HEK293 (cell line): Measurements from ENCODE around the gene VANGL2.

Experiments
- CTCF ChIA-PET: fragments of 350-600 bp; formaldehyde crosslinking; extraction: SDS; loops from one replicate; lab custom pipeline; 2021; ENCODE audit warnings: antibody characterized with exemption; lab: Yijun Ruan, JAX
- POLR2A ChIA-PET: fragments of 300-600 bp; formaldehyde crosslinking; extraction: SDS; loops from one replicate; lab custom pipeline; 2020; ENCODE audit warnings: antibody characterized with exemption, inconsistent platforms; lab: Yijun Ruan, JAX
- H3K27ac ChIP-seq: fragments of 200-500 bp; sonication (Bioruptor generic); 2 replicates; pipeline ENCODE4 v1.5.1; 2014; ENCODE audit warnings: low read depth, low read length, control low read depth, inconsistent platforms; ENCODE audit errors: extremely low read depth
- H3K36me3 ChIP-seq, 2 experiments: fragments of 200-500 bp in 1 of 2; sonication (Bioruptor generic) in 1 of 2; 1 replicate in 1 of 2; 2 replicates in 1 of 2; pipeline ENCODE4 v1.5.1; 2014 to 2017; ENCODE audit warnings: inconsistent platforms in 2 of 2, low read length in 2 of 2; ENCODE audit not compliant: control insufficient read depth in 2 of 2, insufficient read depth in 1 of 2
- H3K4me1 ChIP-seq: fragments of 200-500 bp; sonication (Bioruptor generic); 2 replicates; pipeline ENCODE4 v1.5.1; 2014; ENCODE audit warnings: mild to moderate bottlenecking, low read length, inconsistent platforms; ENCODE audit not compliant: control insufficient read depth, insufficient read depth
- H3K4me3 ChIP-seq: 2 replicates; pipeline ENCODE4 v1.5.1; 2011; ENCODE audit warnings: low read depth, mild to moderate bottlenecking, control low read depth, low read length, moderate library complexity
- H3K9me3 ChIP-seq: fragments of 200-500 bp; sonication (Bioruptor generic); 2 replicates; pipeline ENCODE4 v1.5.1; 2014; ENCODE audit warnings: low read depth, low read length, inconsistent platforms; ENCODE audit not compliant: control insufficient read depth, insufficient read depth
- CTCF ChIP-seq: fragments of 450-650 bp; formaldehyde crosslinking; IDR thresholded peaks from 2 replicates; pipeline ENCODE4 v1.5.1; 2016; ENCODE audit warnings: missing biosample characterization, missing genetic modification characterization
- GLIS1 ChIP-seq: fragments of 450-650 bp; formaldehyde crosslinking; IDR thresholded peaks from 2 replicates; pipeline ENCODE4 v1.5.1; 2016; ENCODE audit warnings: missing biosample characterization, missing genetic modification characterization
- HIC1 ChIP-seq: fragments of 450-650 bp; formaldehyde crosslinking; IDR thresholded peaks from 2 replicates; pipeline ENCODE4 v1.5.1; 2016; ENCODE audit warnings: missing biosample characterization, missing genetic modification characterization
- KLF1 ChIP-seq: fragments of 450-650 bp; formaldehyde crosslinking; IDR thresholded peaks from 2 replicates; pipeline ENCODE4 v1.5.1; 2016; ENCODE audit warnings: missing biosample characterization, missing genetic modification characterization
- REPIN1 ChIP-seq: fragments of 450-650 bp; formaldehyde crosslinking; IDR thresholded peaks from 2 replicates; pipeline ENCODE4 v1.5.1; 2017; ENCODE audit warnings: missing biosample characterization, missing genetic modification characterization, low read depth
- ZBTB1 ChIP-seq: fragments of 450-650 bp; formaldehyde crosslinking; IDR thresholded peaks from 2 replicates; pipeline ENCODE4 v1.5.1; 2016; ENCODE audit warnings: missing biosample characterization, missing genetic modification characterization
- ZFP3 ChIP-seq: fragments of 450-650 bp; formaldehyde crosslinking; IDR thresholded peaks from 2 replicates; pipeline ENCODE4 v1.5.1; 2016; ENCODE audit warnings: low read depth, missing biosample characterization, missing genetic modification characterization
- ZFP37 ChIP-seq: fragments of 450-650 bp; formaldehyde crosslinking; IDR thresholded peaks from 2 replicates; pipeline ENCODE4 v1.5.1; 2016; ENCODE audit warnings: missing biosample characterization, missing genetic modification characterization
- ZFP69B ChIP-seq: fragments of 450-650 bp; formaldehyde crosslinking; IDR thresholded peaks from 2 replicates; pipeline ENCODE4 v1.5.1; 2016; ENCODE audit warnings: missing biosample characterization, missing genetic modification characterization
- ZIC2 ChIP-seq: fragments of 450-650 bp; formaldehyde crosslinking; IDR thresholded peaks from 2 replicates; pipeline ENCODE4 v1.5.1; 2016; ENCODE audit warnings: missing biosample characterization, missing genetic modification characterization
- ZNF175 ChIP-seq: fragments of 450-650 bp; formaldehyde crosslinking; IDR thresholded peaks from 2 replicates; pipeline ENCODE4 v1.5.1; 2016; ENCODE audit warnings: missing biosample characterization, missing genetic modification characterization
- ZNF221 ChIP-seq: fragments of 450-650 bp; formaldehyde crosslinking; IDR thresholded peaks from 2 replicates; pipeline ENCODE4 v1.5.1; 2017; ENCODE audit warnings: missing biosample characterization, missing genetic modification characterization, borderline replicate concordance
- ZNF24 ChIP-seq: fragments of 450-650 bp; formaldehyde crosslinking; IDR thresholded peaks from 2 replicates; pipeline ENCODE4 v1.5.1; 2016; ENCODE audit warnings: missing biosample characterization, missing genetic modification characterization
- ZNF280C ChIP-seq: fragments of 450-650 bp; formaldehyde crosslinking; IDR thresholded peaks from 2 replicates; pipeline ENCODE4 v1.5.1; 2016; ENCODE audit warnings: missing biosample characterization, missing genetic modification characterization
- ZNF335 ChIP-seq: fragments of 450-650 bp; formaldehyde crosslinking; conservative IDR thresholded peaks from 2 replicates; pipeline ENCODE4 v1.5.1; 2016; ENCODE audit warnings: missing biosample characterization, missing genetic modification characterization
- ZNF354C ChIP-seq: fragments of 450-650 bp; formaldehyde crosslinking; IDR thresholded peaks from 2 replicates; pipeline ENCODE4 v1.5.1; 2016; ENCODE audit warnings: missing biosample characterization, missing genetic modification characterization, low read depth, borderline replicate concordance
- ZNF362 ChIP-seq: fragments of 450-650 bp; formaldehyde crosslinking; IDR thresholded peaks from 2 replicates; pipeline ENCODE4 v1.5.1; 2016; ENCODE audit warnings: missing biosample characterization, missing genetic modification characterization
- ZNF37A ChIP-seq: fragments of 450-650 bp; IDR thresholded peaks from 2 replicates; pipeline ENCODE4 v1.5.1; 2018; ENCODE audit warnings: missing biosample characterization, missing genetic modification characterization
- ZNF510 ChIP-seq: fragments of 450-650 bp; formaldehyde crosslinking; IDR thresholded peaks from 2 replicates; pipeline ENCODE4 v1.5.1; 2018; ENCODE audit warnings: mild to moderate bottlenecking, missing genetic modification characterization, missing biosample characterization; ENCODE audit not compliant: insufficient replicate concordance
- ZNF518A ChIP-seq: fragments of 450-650 bp; formaldehyde crosslinking; conservative IDR thresholded peaks from 2 replicates; pipeline ENCODE4 v1.5.1; 2016; ENCODE audit warnings: low read depth, missing biosample characterization, missing genetic modification characterization
- ZNF558 ChIP-seq: fragments of 450-650 bp; formaldehyde crosslinking; IDR thresholded peaks from 2 replicates; pipeline ENCODE4 v1.5.1; 2016; ENCODE audit warnings: missing biosample characterization, missing genetic modification characterization
- ZNF623 ChIP-seq: fragments of 450-650 bp; formaldehyde crosslinking; IDR thresholded peaks from 2 replicates; pipeline ENCODE4 v1.5.1; 2016; ENCODE audit warnings: missing biosample characterization, missing genetic modification characterization

VANGL2 gene

GRCh38 chr1:160453443-160453842 lies 53.1 kb downstream of the VANGL2 start (continued):
- TF ChIP-seq ZNF518A (no peak), REPIN1 (tag by site-specific recombination) (no peak), CTCF (tag by site-specific recombination) (no peak)

GRCh38 chr1:160454371-160455152 lies 54.2 kb downstream of the VANGL2 start:
- H3K4me1 ChIP-seq = no peaks in the 10 kb centered on the region
- POLR2A ChIA-PET = no interaction called here
- no peak overlapping the region for H3K4me3 ChIP-seq
- no peaks in the 10 kb centered on the region for H3K36me3 ChIP-seq
- no peaks in the 10 kb centered on the region for H3K9me3 ChIP-seq
- H3K27ac ChIP-seq = no peak overlapping the region
- CTCF ChIA-PET = interaction anchor here (0.6 kb wide), 1 partner anchor 345 kb away, joined by 3 read pairs; no protein-coding TSS in a partner anchor
- TF ChIP-seq ZNF335 (tag by site-specific recombination) (no peak), KLF1 (tag by site-specific recombination) (no peak), ZNF37A (tag by site-specific recombination) (no peak), GLIS1 (no peak), ZNF354C (no peak), ZBTB1 (tag by site-specific recombination) (no peak), ZNF221 (tag by site-specific recombination) (no peak), ZNF24 (tag by site-specific recombination) (no peak), ZNF280C (tag by site-specific recombination) (no peak), ZFP37 (tag by site-specific recombination) (no peak), ZIC2 (tag by site-specific recombination) (no peak), HIC1 (tag by site-specific recombination) (no peak), ZNF362 (no peak), ZFP69B (tag by site-specific recombination) (no peak), ZNF558 (tag by site-specific recombination) (no peak), ZNF623 (tag by site-specific recombination) (no peak), ZNF510 (tag by site-specific recombination) (no peak), ZFP3 (tag by site-specific recombination) (no peak), ZNF175 (tag by site-specific recombination) (no peak)
